WTC11 (cell line): Measurements from ENCODE around the gene BMPR2. TPM values are rescaled to one million over a fixed set of nuclear protein-coding genes. Genes with fewer than 3 reads are reported as not detected.
A peak's percentile ranks its signal among the peaks of the same experiment; 100 is the strongest.

Experiments used
- ATAC-seq: fragments of 200-7000 bp; cut with Tn5 transposase; 2 replicates; pipeline ENCODE4 v1.10.0; 2021; ENCODE audit warnings: mild to moderate bottlenecking, moderate library complexity
- CTCF ChIA-PET: fragments of 300-600 bp; sonication (Branson Sonifier 250); formaldehyde crosslinking; loops from one replicate; lab custom pipeline; 2021; ENCODE audit warnings: antibody characterized with exemption; lab: Charles Lee
- POLR2A ChIA-PET: fragments of 350-600 bp; sonication (Branson Sonifier 250); formaldehyde crosslinking; loops from one replicate; lab custom pipeline; 2021; ENCODE audit warnings: antibody characterized with exemption; lab: Charles Lee
- DNase-seq: peaks from one replicate; pipeline ENCODE4 v3.0.0; 2021; ENCODE audit warnings: low spot score
- H3K27ac Mint-ChIP-seq: 2 replicates; pipeline ENCODE4 v1.8.0; 2021; ENCODE audit warnings: mixed read lengths
- H3K27me3 Mint-ChIP-seq: 2 replicates; pipeline ENCODE4 v1.8.0; 2021; ENCODE audit warnings: low read depth, mild to moderate bottlenecking, moderate library complexity, mixed read lengths
- H3K36me3 Mint-ChIP-seq: 2 replicates; pipeline ENCODE4 v1.8.0; 2021; ENCODE audit warnings: mixed read lengths
- H3K4me1 Mint-ChIP-seq: 2 replicates; pipeline ENCODE4 v1.8.0; 2022; ENCODE audit warnings: mixed read lengths
- H3K4me3 Mint-ChIP-seq: 2 replicates; pipeline ENCODE4 v1.8.0; 2021; ENCODE audit warnings: mild to moderate bottlenecking, moderate library complexity, mixed read lengths
- H3K9me3 Mint-ChIP-seq: 2 replicates; pipeline ENCODE4 v1.8.0; 2021; ENCODE audit warnings: mixed read lengths
- AFF4 ChIP-seq: sonication (generic); formaldehyde crosslinking; IDR thresholded peaks from 2 replicates; pipeline ENCODE4 v1.8.1; 2023; ENCODE audit warnings: mild to moderate bottlenecking, missing genetic modification reagents, borderline replicate concordance
- ATF2 ChIP-seq: sonication (generic); formaldehyde crosslinking; IDR thresholded peaks from 2 replicates; pipeline ENCODE4 v1.8.1; 2022; ENCODE audit warnings: low read depth, missing genetic modification reagents, borderline replicate concordance
- CBFB ChIP-seq: sonication (generic); formaldehyde crosslinking; IDR thresholded peaks from 2 replicates; pipeline ENCODE4 v1.8.1; 2022; ENCODE audit warnings: mild to moderate bottlenecking, low read depth, missing genetic modification reagents
- CDX4 ChIP-seq: fragments of 250-450 bp; sonication (Bioruptor Pico); IDR thresholded peaks from 2 replicates; pipeline ENCODE4 v1.9.0; 2021; ENCODE audit warnings: moderate library complexity, mild to moderate bottlenecking, inconsistent platforms, borderline replicate concordance
- E2F4 ChIP-seq: sonication (generic); formaldehyde crosslinking; IDR thresholded peaks from 2 replicates; pipeline ENCODE4 v1.8.1; 2022; ENCODE audit warnings: low read depth, mild to moderate bottlenecking, moderate library complexity, missing genetic modification reagents, borderline replicate concordance
- E2F5 ChIP-seq: sonication (generic); formaldehyde crosslinking; IDR thresholded peaks from 2 replicates; pipeline ENCODE4 v1.8.1; 2022; ENCODE audit warnings: mild to moderate bottlenecking, moderate library complexity, missing genetic modification reagents
- IRF2 ChIP-seq: sonication (generic); formaldehyde crosslinking; IDR thresholded peaks from 2 replicates; pipeline ENCODE4 v1.8.0; 2022; ENCODE audit warnings: low read depth, missing genetic modification reagents, borderline replicate concordance
- MAX ChIP-seq: sonication (generic); formaldehyde crosslinking; IDR thresholded peaks from 2 replicates; pipeline ENCODE4 v1.8.0; 2022; ENCODE audit warnings: mild to moderate bottlenecking, missing genetic modification reagents
- MLX ChIP-seq: sonication (generic); formaldehyde crosslinking; IDR thresholded peaks from 2 replicates; pipeline ENCODE4 v1.8.1; 2023; ENCODE audit warnings: mild to moderate bottlenecking, missing genetic modification reagents, moderate library complexity
- MXD4 ChIP-seq: fragments of 250-450 bp; sonication (Bioruptor Pico); IDR thresholded peaks from 2 replicates; pipeline ENCODE4 v1.8.0; 2021; ENCODE audit warnings: mild to moderate bottlenecking, moderate library complexity, borderline replicate concordance
- NFATC4 ChIP-seq: fragments of 250-450 bp; sonication (Bioruptor Pico); IDR thresholded peaks from 2 replicates; pipeline ENCODE4 v1.9.0; 2021; ENCODE audit warnings: mild to moderate bottlenecking
- NFYB ChIP-seq: sonication (generic); formaldehyde crosslinking; conservative IDR thresholded peaks from 2 replicates; pipeline ENCODE4 v1.8.0; 2022; ENCODE audit warnings: low read depth, missing genetic modification reagents
- NR3C1 ChIP-seq: sonication (generic); formaldehyde crosslinking; conservative IDR thresholded peaks from 2 replicates; pipeline ENCODE4 v1.8.1; 2023; ENCODE audit warnings: low read depth, mild to moderate bottlenecking, missing genetic modification reagents
- OVOL2 ChIP-seq: fragments of 250-450 bp; sonication (Bioruptor Pico); IDR thresholded peaks from 2 replicates; pipeline ENCODE4 v1.9.0; 2021; ENCODE audit warnings: mild to moderate bottlenecking, borderline replicate concordance
- STAT6 ChIP-seq: sonication (generic); formaldehyde crosslinking; conservative IDR thresholded peaks from 2 replicates; pipeline ENCODE4 v1.8.1; 2023; ENCODE audit warnings: mild to moderate bottlenecking, low read depth, missing genetic modification reagents, moderate library complexity
- USF2 ChIP-seq: sonication (generic); formaldehyde crosslinking; IDR thresholded peaks from 2 replicates; pipeline ENCODE4 v1.8.1; 2023; ENCODE audit warnings: mild to moderate bottlenecking, missing genetic modification reagents, moderate library complexity
- ZNF121 ChIP-seq: sonication (generic); formaldehyde crosslinking; IDR thresholded peaks from 2 replicates; pipeline ENCODE4 v1.8.0; 2023; ENCODE audit warnings: missing genetic modification reagents
- ZNF219 ChIP-seq: sonication (generic); formaldehyde crosslinking; IDR thresholded peaks from 2 replicates; pipeline ENCODE4 v1.8.0; 2023; ENCODE audit warnings: missing genetic modification reagents, mild to moderate bottlenecking, borderline replicate concordance
- ZNF232 ChIP-seq: sonication (generic); formaldehyde crosslinking; IDR thresholded peaks from 2 replicates; pipeline ENCODE4 v1.8.0; 2022; ENCODE audit warnings: mild to moderate bottlenecking, missing genetic modification reagents
- total RNA-seq: library from RNA; stranded (reverse); gene quantifications from 3 replicates; pipeline ENCODE4 v1.2.3, GENCODE V29; 2021

BMPR2 gene
- total RNA-seq, 1 experiment from 2014 or later = 22.1 TPM

GRCh38 chr2:202442882-202443281, 66.8 kb downstream of the BMPR2 start:
- ATAC-seq (no peak), DNase-seq (no peak)
- H3K36me3 Mint-ChIP-seq = peaks cover 15% of the 10 kb centered on the region
- H3K9me3 Mint-ChIP-seq = peaks cover 10% of the 10 kb centered on the region
- POLR2A ChIA-PET = no interaction called here
- no peaks in the 10 kb centered on the region for H3K27me3 Mint-ChIP-seq
- H3K27ac Mint-ChIP-seq = 0 out of 2 replicates have a peak overlapping the region, but pooled peaks have one; percentile 29
- TF ChIP-seq ZNF219 (CRISPR knock-in tag) (no peak), AFF4 (no peak), ZNF121 (CRISPR knock-in tag) (no peak), ZNF232 (CRISPR knock-in tag) (no peak), STAT6 (CRISPR knock-in tag) (no peak), IRF2 (CRISPR knock-in tag) (no peak), MAX (CRISPR knock-in tag) (no peak), NFATC4 (CRISPR knock-in tag) (no peak), NFYB (no peak), MLX (CRISPR knock-in tag) (no peak), E2F4 (CRISPR knock-in tag) (no peak), OVOL2 (CRISPR knock-in tag) (no peak), ATF2 (CRISPR knock-in tag) (no peak), E2F5 (CRISPR knock-in tag) (no peak), USF2 (no peak), NR3C1 (CRISPR knock-in tag) (no peak), MXD4 (CRISPR knock-in tag) (no peak), CDX4 (no peak), CBFB (CRISPR knock-in tag) (no peak)
- H3K4me3 Mint-ChIP-seq = no peak overlapping the region
- peaks cover 9% of the 10 kb centered on the region for H3K4me1 Mint-ChIP-seq
- CTCF ChIA-PET = no interaction called here
